ENCODE measurements around the gene SPOCK2.

The SPOCK2 gene

DNA sequence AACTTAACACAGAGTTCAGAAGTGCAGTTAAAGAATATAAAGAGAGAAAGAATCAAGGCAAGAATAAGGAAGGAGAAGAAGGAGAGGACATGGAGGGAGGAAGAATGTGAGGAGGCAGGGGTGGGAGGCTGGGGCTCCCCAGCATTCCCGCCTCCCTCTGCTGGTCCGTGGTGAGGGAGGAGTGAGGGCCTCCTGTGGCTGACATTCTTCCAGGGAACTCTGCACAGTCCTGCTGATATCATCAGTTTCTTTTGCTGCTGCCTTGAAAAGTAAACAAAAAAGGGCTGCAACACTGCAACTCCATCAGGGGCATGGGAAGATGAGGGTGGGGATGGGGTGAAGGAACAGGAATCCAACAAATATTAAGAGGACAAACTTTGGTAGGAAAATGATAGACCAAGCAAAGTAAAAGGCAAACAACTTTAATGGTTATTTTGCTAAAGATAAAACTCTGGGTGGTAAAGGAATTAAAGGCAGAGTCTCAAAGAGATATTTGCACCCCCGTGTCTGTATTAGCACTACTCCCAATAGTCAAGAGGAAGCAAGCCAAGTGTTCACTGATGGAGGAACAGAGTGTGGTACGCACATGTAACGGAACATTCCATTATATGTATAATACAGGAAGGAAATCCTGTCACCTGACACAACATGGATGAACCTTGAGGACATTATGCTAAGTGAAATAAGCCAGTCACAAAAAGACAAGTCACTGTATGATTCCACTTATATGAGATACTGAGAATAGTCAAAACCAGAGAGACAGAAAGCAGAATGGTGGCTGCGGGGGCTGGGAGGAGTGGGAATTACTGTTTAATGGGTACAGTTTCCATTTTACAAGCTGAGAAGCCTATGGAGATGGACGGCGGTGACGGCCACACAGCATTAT lies 8.0 kb upstream of the SPOCK2 start (continued):
- TF ChIP-seq, protein P1, sequence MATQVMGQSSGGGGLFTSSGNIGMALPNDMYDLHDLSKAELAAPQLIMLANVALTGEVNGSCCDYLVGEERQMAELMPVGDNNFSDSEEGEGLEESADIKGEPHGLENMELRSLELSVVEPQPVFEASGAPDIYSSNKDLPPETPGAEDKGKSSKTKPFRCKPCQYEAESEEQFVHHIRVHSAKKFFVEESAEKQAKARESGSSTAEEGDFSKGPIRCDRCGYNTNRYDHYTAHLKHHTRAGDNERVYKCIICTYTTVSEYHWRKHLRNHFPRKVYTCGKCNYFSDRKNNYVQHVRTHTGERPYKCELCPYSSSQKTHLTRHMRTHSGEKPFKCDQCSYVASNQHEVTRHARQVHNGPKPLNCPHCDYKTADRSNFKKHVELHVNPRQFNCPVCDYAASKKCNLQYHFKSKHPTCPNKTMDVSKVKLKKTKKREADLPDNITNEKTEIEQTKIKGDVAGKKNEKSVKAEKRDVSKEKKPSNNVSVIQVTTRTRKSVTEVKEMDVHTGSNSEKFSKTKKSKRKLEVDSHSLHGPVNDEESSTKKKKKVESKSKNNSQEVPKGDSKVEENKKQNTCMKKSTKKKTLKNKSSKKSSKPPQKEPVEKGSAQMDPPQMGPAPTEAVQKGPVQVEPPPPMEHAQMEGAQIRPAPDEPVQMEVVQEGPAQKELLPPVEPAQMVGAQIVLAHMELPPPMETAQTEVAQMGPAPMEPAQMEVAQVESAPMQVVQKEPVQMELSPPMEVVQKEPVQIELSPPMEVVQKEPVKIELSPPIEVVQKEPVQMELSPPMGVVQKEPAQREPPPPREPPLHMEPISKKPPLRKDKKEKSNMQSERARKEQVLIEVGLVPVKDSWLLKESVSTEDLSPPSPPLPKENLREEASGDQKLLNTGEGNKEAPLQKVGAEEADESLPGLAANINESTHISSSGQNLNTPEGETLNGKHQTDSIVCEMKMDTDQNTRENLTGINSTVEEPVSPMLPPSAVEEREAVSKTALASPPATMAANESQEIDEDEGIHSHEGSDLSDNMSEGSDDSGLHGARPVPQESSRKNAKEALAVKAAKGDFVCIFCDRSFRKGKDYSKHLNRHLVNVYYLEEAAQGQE (tag by site-specific recombination; IDR thresholded peaks at IDR 0.05), result no peak
- TF ChIP-seq ZNF658 (tag by site-specific recombination; IDR thresholded peaks at IDR 0.05) (no peak), ZNF677 (tag by site-specific recombination; IDR thresholded peaks at IDR 0.05) (no peak), ZNF510 (tag by site-specific recombination; IDR thresholded peaks at IDR 0.05; ENCODE audit: insufficient replicate concordance) (no peak), ZFHX2 (tag by site-specific recombination; conservative IDR thresholded peaks at IDR 0.05) (peak; percentile 64), ZNF600 (tag by site-specific recombination; IDR thresholded peaks at IDR 0.05) (peak; percentile 61; the same call in 1 of the 2 replicates), ZNF629 (tag by site-specific recombination; IDR thresholded peaks at IDR 0.05) (no peak; the same call in 1 of the 2 replicates), ZNF133 (tag by site-specific recombination; IDR thresholded peaks at IDR 0.05) (no peak), ZNF202 (tag by site-specific recombination; IDR thresholded peaks at IDR 0.05; ENCODE audit: borderline replicate concordance) (no peak), REPIN1 (tag by site-specific recombination; IDR thresholded peaks at IDR 0.05; ENCODE audit: low read depth) (no peak), ZBTB20 (tag by site-specific recombination; IDR thresholded peaks at IDR 0.05) (peak; percentile 45; the same call in 1 of the 2 replicates), SP2 (tag by site-specific recombination; IDR thresholded peaks at IDR 0.05) (no peak), KLF1 (tag by site-specific recombination; IDR thresholded peaks at IDR 0.05) (no peak), ZNF223 (tag by site-specific recombination; IDR thresholded peaks at IDR 0.05) (no peak), ZNF341 (tag by site-specific recombination; IDR thresholded peaks at IDR 0.05; ENCODE audit: low read depth) (peak; percentile 88), ZBTB48 (tag by site-specific recombination; IDR thresholded peaks at IDR 0.05) (peak; percentile 64; the same call in 1 of the 2 replicates), ZNF558 (tag by site-specific recombination; IDR thresholded peaks at IDR 0.05) (no peak), SP7 (tag by site-specific recombination; IDR thresholded peaks at IDR 0.05) (peak; percentile 57; the same call in 1 of the 2 replicates), ZNF777 (tag by site-specific recombination; IDR thresholded peaks at IDR 0.05; ENCODE audit: borderline replicate concordance) (no peak), GLIS1 (tag by site-specific recombination; IDR thresholded peaks at IDR 0.05) (peak; percentile 82), ZNF621 (tag by site-specific recombination; IDR thresholded peaks at IDR 0.05) (no peak), ZSCAN16 (tag by site-specific recombination; IDR thresholded peaks at IDR 0.05) (no peak), ZBTB21 (tag by site-specific recombination; IDR thresholded peaks at IDR 0.05) (0 out of 2 replicates have a peak, but pooled peaks have one; percentile 10)
- TF ChIP-seq, protein P2, sequence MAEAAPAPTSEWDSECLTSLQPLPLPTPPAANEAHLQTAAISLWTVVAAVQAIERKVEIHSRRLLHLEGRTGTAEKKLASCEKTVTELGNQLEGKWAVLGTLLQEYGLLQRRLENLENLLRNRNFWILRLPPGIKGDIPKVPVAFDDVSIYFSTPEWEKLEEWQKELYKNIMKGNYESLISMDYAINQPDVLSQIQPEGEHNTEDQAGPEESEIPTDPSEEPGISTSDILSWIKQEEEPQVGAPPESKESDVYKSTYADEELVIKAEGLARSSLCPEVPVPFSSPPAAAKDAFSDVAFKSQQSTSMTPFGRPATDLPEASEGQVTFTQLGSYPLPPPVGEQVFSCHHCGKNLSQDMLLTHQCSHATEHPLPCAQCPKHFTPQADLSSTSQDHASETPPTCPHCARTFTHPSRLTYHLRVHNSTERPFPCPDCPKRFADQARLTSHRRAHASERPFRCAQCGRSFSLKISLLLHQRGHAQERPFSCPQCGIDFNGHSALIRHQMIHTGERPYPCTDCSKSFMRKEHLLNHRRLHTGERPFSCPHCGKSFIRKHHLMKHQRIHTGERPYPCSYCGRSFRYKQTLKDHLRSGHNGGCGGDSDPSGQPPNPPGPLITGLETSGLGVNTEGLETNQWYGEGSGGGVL (tag by site-specific recombination; IDR thresholded peaks at IDR 0.05), result peak; percentile 95
- TF ChIP-seq, protein P3, sequence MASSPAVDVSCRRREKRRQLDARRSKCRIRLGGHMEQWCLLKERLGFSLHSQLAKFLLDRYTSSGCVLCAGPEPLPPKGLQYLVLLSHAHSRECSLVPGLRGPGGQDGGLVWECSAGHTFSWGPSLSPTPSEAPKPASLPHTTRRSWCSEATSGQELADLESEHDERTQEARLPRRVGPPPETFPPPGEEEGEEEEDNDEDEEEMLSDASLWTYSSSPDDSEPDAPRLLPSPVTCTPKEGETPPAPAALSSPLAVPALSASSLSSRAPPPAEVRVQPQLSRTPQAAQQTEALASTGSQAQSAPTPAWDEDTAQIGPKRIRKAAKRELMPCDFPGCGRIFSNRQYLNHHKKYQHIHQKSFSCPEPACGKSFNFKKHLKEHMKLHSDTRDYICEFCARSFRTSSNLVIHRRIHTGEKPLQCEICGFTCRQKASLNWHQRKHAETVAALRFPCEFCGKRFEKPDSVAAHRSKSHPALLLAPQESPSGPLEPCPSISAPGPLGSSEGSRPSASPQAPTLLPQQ (tag by site-specific recombination; IDR thresholded peaks at IDR 0.05), result peak; percentile 54; the same call in 1 of the 2 replicates
- TF ChIP-seq, protein P4, sequence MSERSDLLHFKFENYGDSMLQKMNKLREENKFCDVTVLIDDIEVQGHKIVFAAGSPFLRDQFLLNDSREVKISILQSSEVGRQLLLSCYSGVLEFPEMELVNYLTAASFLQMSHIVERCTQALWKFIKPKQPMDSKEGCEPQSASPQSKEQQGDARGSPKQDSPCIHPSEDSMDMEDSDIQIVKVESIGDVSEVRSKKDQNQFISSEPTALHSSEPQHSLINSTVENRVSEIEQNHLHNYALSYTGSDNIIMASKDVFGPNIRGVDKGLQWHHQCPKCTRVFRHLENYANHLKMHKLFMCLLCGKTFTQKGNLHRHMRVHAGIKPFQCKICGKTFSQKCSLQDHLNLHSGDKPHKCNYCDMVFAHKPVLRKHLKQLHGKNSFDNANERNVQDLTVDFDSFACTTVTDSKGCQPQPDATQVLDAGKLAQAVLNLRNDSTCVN (tag by site-specific recombination; optimal IDR thresholded peaks at IDR 0.05), result no peak
- TF ChIP-seq, protein P5, sequence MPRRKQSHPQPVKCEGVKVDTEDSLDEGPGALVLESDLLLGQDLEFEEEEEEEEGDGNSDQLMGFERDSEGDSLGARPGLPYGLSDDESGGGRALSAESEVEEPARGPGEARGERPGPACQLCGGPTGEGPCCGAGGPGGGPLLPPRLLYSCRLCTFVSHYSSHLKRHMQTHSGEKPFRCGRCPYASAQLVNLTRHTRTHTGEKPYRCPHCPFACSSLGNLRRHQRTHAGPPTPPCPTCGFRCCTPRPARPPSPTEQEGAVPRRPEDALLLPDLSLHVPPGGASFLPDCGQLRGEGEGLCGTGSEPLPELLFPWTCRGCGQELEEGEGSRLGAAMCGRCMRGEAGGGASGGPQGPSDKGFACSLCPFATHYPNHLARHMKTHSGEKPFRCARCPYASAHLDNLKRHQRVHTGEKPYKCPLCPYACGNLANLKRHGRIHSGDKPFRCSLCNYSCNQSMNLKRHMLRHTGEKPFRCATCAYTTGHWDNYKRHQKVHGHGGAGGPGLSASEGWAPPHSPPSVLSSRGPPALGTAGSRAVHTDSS (tag by site-specific recombination; IDR thresholded peaks at IDR 0.05), result peak; percentile 42
